ENCODE measurements around the gene PTGR2. TPM values are rescaled to one million over a fixed set of nuclear protein-coding genes. Genes with fewer than 3 reads are reported as not detected.

PTGR2 gene
- total and polyA plus RNA-seq, 2 donors (not counting 3 experiments of a cell fraction or from before 2014, with no cell fraction given): 1.1 to 5.6 TPM

DNA sequence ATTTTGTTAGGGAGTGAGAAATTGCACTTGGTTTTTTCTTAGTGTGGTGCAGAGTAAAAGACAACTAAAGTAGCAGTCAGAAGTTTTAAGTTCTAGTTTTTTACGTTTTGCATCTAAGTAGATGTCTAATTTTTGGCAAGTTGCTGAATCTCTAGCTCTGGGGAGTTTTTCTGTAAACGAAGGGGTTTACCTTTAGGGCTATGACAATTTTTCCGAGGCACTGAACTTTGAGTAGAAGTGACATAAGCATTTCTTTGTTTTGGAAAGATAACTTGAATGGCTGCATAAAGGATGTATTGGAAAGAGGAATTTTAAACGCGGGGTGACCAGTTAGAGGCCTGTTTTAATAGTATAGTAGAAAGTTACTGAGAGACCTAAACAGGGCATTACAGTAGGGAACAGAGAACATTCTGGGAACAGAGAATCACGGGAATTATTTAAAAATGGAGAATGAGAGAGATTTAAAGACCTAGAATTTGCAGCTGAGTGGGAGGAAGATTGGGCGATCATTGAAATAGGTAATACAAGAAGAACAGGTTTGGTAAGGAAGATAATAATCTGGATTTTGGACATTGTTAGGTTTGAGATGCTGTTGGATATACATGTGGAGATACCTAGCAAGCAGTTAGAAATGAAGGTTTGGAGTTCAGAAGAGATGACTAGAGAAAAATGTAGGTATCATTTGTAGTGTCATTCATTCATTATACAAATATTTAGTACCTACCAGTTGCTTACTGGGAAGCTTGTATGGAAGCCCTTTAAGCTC, 36.2 kb downstream of the PTGR2 start:
- TF ChIP-seq MYC (IDR thresholded peaks at IDR 0.05; ENCODE audit: low read depth, low read length): no peak
- no peak for TF ChIP-seq POLR2AphosphoS5 (IDR thresholded peaks at IDR 0.05; ENCODE audit: insufficient read depth, low read depth, low read length)
- TF ChIP-seq EZH2 (IDR thresholded peaks at IDR 0.05; ENCODE audit: borderline replicate concordance, low read depth, low read length, severe bottlenecking): no peak
- TF ChIP-seq, protein P1, sequence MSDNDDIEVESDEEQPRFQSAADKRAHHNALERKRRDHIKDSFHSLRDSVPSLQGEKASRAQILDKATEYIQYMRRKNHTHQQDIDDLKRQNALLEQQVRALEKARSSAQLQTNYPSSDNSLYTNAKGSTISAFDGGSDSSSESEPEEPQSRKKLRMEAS (IDR thresholded peaks at IDR 0.05; ENCODE audit: insufficient read depth, insufficient read length): no peak
- TF ChIP-seq JUN (IDR thresholded peaks at IDR 0.05; ENCODE audit: borderline replicate concordance, insufficient read depth, insufficient read length, low read depth): no peak
- no peak for TF ChIP-seq FOS (IDR thresholded peaks at IDR 0.05; ENCODE audit: borderline replicate concordance, insufficient read depth, low read length)
- no peak for TF ChIP-seq CTCF (IDR thresholded peaks at IDR 0.05; ENCODE audit: extremely low read depth in 1 of 2, insufficient read depth in 1 of 2, low read depth in 1 of 2, low read length in 2 of 2)
- no peak for TF ChIP-seq GATA2 (IDR thresholded peaks at IDR 0.05; ENCODE audit: insufficient read depth, insufficient read length, low read depth, low read length)
- no peak for TF ChIP-seq POLR2A (IDR thresholded peaks at IDR 0.05; ENCODE audit: low read depth, low read length)
- ChIA-PET CTCF (interaction anchor here (2.8 kb wide), 1 partner anchor 159 kb away, joined by 22 read pairs; no protein-coding TSS in a partner anchor), POLR2A (interaction anchor here (1.2 kb wide), 1 partner anchor 164 kb away, joined by 3 read pairs; no protein-coding TSS in a partner anchor)
- Histone ChIP-seq H3K9ac (replicated peaks; ENCODE audit: extremely low read depth, insufficient read depth, low read length) (peak overlapping the region; percentile 85), H3K4me3 (replicated peaks in 1 of 3; ENCODE audit: insufficient read depth in 1 of 3, low read depth in 1 of 3, low read length in 3 of 3) (peak overlapping the region; percentile 60 to 87 (median 73)), H3K27me3 (ENCODE audit: control insufficient read depth in 2 of 2, insufficient read depth in 2 of 2, low read length in 2 of 2) (no peaks in the 10 kb centered on the region), H3K4me1 (ENCODE audit: control insufficient read depth, extremely low read depth, insufficient read depth, low read length) (peaks cover 18% of the 10 kb centered on the region), H3K36me3 (ENCODE audit: control insufficient read depth in 2 of 2, extremely low read depth in 1 of 2, insufficient read depth in 2 of 2, low read length in 2 of 2) (no peaks in the 10 kb centered on the region), H4K20me1 (replicated peaks; ENCODE audit: control insufficient read depth, extremely low read depth, insufficient read depth, low read length) (no peaks in the 10 kb centered on the region), H2AFZ (ENCODE audit: low read depth, low read length) (no peak overlapping the region), H3K27ac (ENCODE audit: insufficient read depth, low read depth, low read length) (peak overlapping the region; percentile 90), H3K9me1 (replicated peaks; ENCODE audit: control insufficient read depth, extremely low read depth, insufficient read depth, low read length) (no peaks in the 10 kb centered on the region), H3K4me2 (ENCODE audit: insufficient read depth, low read length) (peak overlapping the region; percentile 79), H3K79me2 (ENCODE audit: control insufficient read depth, insufficient read depth, low read length) (peaks cover 66% of the 10 kb centered on the region), H3K9me3 (replicated peaks; ENCODE audit: control insufficient read depth, insufficient read depth, low read length) (no peaks in the 10 kb centered on the region)
- dilution Hi-C loops (cut with MboI; ENCODE audit: extremely low pct_ligation_motif_present, low sequenced_read_pairs) (no loop called here), intact Hi-C loops (cut with micrococcal nuclease) (loop anchor here (2.0 kb wide), 1 partner anchor 135 kb away; no protein-coding TSS in a partner anchor)
- BruUV-seq (replicated peaks): no TSS peak
- no peak for FAIRE-seq
- peak; percentile 12 for DNase-seq (ENCODE audit: low read depth, low spot score)

Measured in endothelial cell of umbilical vein (primary cell).